ENCODE results near the gene MORN5.

DNA sequence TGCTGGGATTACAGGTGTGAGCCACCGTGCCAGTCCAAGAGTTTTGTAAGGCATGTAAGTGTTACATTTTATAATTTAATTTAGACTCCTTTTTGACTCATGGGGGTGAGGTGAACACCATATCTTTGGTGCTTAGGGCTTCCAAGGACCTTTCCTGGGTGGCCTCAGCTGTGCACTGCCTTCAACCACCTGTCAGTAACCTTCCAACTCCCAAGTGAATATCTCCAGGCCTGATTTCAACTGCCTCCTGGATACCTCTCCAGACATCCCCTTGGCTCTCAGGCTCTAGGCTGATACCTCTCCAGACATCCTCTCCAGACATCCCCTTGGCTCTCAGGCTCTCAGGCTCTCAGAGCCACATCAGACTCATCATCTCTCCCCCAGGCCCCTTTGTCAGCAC is 35.7 kb upstream of the MORN5 start:
- TF ChIP-seq, protein P1, sequence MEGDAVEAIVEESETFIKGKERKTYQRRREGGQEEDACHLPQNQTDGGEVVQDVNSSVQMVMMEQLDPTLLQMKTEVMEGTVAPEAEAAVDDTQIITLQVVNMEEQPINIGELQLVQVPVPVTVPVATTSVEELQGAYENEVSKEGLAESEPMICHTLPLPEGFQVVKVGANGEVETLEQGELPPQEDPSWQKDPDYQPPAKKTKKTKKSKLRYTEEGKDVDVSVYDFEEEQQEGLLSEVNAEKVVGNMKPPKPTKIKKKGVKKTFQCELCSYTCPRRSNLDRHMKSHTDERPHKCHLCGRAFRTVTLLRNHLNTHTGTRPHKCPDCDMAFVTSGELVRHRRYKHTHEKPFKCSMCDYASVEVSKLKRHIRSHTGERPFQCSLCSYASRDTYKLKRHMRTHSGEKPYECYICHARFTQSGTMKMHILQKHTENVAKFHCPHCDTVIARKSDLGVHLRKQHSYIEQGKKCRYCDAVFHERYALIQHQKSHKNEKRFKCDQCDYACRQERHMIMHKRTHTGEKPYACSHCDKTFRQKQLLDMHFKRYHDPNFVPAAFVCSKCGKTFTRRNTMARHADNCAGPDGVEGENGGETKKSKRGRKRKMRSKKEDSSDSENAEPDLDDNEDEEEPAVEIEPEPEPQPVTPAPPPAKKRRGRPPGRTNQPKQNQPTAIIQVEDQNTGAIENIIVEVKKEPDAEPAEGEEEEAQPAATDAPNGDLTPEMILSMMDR (IDR thresholded peaks at IDR 0.05): no peak
- no peak for TF ChIP-seq POLR2AphosphoS5 (IDR thresholded peaks at IDR 0.05)

All from stomach (tissue), 4 donors.